NCI-H187 treated with DMSO at 0.1 percent for 48 hours (cell line): ENCODE measurements around the gene LRRC42.

ENCODE experiments used
- DNase-seq: peaks from one replicate; lab custom pipeline; 2025; lab: John Stamatoyannopoulos, UW

The LRRC42 gene

DNA sequence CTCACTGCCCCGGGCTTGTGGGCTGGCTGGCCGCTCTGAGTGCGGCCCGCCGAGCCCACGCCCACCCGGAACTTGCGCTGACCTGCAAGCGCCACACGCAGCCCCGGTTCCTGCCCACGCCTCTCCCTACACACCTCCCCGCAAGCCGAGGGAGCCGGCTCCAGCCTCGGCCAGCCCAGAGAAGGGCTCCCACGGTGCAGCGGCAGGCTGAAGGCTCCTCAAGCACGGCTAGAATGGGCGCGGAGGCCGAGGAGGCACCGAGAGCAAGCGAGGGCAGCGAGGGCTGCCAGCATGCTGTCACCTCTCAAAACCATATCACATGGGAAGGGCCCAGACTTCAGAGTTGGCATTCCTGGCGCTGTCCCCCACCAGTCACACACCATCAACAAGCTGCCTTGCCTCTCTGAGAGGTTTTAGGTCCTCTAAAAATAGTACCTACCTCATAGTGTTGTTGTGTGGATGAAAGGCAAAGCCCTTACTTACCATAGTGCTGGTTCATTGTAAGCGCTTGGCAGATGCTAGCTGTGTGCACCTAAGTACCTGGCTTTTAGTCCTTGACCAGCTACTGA, 58.4 kb downstream of the LRRC42 start:
- no peak for DNase-seq

DNA sequence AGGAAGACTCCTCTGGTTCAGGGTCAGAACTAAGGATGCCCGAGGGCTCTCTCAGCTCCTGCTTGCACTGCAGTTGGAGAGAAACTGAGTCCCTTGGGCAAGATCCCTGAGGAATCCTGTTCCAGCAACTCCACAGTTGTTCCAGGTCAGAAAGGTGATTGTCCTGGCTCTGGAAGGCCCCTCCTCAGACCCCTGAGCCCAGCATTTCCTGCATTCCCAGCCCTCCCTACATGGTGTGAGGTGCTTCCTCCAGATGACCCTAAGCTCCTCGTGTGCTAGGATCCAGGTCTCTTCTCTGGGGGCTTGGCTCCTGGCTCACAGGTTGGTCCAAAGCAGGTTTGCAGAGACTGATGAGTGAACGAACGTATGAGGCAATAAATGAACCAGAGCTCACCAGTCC, 60.4 kb downstream of the LRRC42 start:
- DNase-seq, result no peak

- no peak for DNase-seq
Observed at GRCh38 chr1:54007613-54008012, 61.5 kb downstream of the LRRC42 start.

DNA sequence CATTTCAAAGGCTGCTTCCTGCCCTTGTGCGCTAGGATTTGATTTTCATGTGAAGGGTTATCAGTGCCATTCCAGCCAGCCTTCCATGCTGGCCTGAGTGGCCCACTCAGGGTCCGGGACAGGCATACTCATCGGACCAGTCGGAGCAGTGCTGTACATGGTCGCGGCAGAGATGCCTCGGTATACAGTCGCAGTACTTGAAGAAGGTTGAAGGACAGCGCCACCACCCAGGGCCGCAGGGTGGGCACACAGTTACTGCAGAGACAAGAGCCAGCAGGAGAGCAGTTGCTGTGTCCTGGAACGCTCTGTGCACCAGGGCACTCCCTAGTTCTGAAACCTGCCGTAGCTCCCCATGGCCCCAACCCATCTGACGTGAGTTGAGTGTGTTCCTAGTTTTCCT, 62.7 kb downstream of the LRRC42 start:
- DNase-seq, result no peak

DNA sequence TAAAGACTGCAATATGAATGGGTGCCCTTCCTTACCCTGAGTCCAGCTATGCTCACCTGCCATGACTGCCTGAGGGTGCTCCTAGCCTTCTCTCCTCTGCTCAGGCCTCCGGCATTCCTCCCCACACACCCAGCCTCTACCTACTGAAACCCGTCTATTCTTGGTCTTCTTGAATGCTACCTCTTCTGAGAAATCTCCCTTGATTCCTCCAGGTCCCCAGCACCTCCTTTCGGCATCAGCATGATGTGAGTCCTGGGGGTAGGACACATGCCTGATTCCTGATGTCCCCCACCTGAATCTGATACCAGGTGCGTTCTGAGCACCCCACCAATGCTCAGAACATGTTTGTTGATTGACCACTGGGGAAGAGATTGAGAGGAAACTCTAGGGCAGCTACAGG, 63.3 kb downstream of the LRRC42 start:
- DNase-seq, result no peak

- DNase-seq, result no peak
Observed at GRCh38 chr1:54010415-54011117, 64.4 kb downstream of the LRRC42 start.

DNA sequence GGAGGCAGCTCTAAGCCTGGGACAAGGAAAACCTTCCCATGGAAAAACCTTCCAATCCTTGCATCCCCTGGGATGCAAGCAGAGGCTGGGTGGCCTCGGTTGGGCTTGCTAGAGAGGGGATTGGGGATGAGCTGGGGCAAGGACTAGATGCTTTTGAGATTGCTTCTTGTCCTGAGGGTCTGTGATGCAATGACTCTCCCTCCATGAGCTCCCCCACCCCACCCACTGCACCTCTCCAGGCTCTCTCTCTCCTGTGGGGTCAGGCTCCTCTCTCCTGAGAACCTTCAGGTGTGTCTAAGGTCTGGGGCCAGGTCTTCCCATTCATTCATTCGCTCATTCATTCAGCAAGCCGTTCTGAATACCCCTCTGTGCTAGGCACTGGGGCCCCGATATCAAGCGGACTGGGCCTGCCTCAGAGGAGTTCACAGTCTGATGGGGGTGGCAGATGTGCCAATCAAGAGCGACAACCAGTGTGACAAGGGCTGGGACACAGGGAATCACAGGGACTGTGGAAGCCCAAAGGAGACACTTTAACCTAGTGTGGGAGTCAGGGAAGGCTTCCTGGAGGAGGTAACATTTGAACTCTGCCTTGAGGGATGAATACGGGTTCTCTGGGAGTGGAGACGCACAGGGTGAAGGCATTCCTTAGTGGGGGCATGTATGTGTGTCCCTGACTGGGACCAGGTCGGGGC, 65.3 kb downstream of the LRRC42 start:
- DNase-seq, result no peak

GRCh38 chr1:54012008-54012325, 65.8 kb downstream of the LRRC42 start:
- no peak for DNase-seq

- no peak for DNase-seq
Observed at GRCh38 chr1:54012863-54013262, 66.7 kb downstream of the LRRC42 start.

DNA sequence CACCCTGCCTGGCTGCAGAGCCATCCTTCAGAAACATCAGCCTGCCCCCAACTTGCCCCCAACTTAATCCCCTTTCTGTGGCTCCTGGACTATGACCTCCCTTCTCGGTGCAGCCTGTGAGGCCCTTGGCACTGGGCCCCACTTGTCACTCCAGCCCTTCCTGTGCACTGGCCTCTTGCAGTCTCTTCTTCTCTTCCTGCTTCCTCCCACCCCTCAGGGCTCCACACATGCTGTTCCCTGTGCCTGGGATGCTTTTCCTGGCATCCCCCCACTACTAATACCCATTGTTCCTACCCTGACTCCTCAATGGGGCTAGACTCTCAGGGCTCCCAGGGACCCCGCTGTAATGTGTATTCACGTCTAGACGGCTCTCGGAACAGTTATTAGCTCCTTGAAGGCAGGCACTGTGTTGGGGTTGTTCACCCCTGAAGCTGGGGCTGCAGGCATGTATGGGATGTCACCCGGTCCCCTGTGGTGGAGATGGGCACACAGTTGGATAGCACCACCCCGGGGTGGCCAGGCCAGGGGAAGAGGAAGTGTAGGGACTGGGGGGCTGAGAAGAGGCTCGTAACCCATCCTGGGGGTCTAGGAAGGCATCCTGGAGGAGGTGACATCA, 67.4 kb downstream of the LRRC42 start:
- no peak for DNase-seq

DNA sequence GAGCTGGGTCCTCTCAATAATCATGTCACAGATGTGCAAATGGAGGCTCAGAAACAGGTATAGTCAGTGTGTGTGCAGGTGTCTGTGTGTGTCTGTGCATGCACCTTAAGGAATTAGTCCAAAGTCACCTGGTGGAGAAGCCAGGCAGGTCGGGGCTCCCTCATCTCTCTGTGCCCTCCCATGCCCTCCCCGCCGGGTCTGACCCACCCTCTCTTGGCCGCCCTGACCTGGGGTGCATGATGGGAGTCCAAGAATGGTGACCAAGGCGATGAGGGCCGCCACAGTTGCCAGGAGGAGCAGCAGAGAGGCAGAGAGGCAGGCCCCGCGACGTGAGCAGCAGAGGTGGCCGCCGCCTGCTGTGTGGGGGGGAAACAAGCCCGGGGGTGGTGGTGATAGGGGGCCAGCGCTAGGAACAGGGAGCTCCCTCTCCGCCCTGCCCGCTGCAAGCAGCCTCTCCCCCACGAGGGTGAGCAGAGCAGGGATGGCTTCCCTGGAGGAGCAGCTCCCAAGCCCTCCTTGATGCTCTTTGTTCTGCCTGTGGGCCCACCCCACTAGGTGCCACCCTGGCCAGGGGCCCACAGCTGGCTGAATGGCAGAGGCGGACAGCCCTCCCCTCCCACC, 68.0 kb downstream of the LRRC42 start:
- DNase-seq, result no peak

- no peak for DNase-seq
Observed at GRCh38 chr1:54016343-54017282, 70.5 kb downstream of the LRRC42 start.
